Left ventricle myocardium superior (tissue), 1 donor: Measurements from ENCODE around the gene BSND. TPM values are rescaled to one million over a fixed set of nuclear protein-coding genes. Genes with fewer than 3 reads are reported as not detected.

Experiments
- ATAC-seq: fragments of 200-7000 bp; cut with Tn5 transposase; one replicate; pipeline ENCODE4 v1.9.1; 2020; ENCODE audit warnings: mild to moderate bottlenecking, moderate library complexity
- DNase-seq: peaks from one replicate; pipeline ENCODE4 v3.0.0-alpha.2; 2020
- intact Hi-C: fragments of 100-400 bp; cut with micrococcal nuclease; formaldehyde crosslinking; loops from one replicate; pipeline ENCODE4 v1.11.0; 2022
- total RNA-seq: library from RNA; stranded (reverse); fragmentation: NEBNext Ultra II Directional; extraction: Animal tissue kit (Norgen Biotek cat#: 25700); gene quantifications from one replicate; pipeline ENCODE4 v1.2.1, GENCODE V29; 2021
- donor health status: DM: no; HTN: yes; CAD: no; lungs with severe emphysema.

Gene BSND
- total RNA-seq, 1 donor from 2014 or later: not detected

- ATAC-seq: no peak
- intact Hi-C loops: no loop called here
- no peak for DNase-seq
Observed at GRCh38 chr1:55040083-55040932, 41.6 kb downstream of the BSND start.

- ATAC-seq (no peak), DNase-seq (no peak)
- intact Hi-C loops: no loop called here
Observed at GRCh38 chr1:55040933-55041494, 42.3 kb downstream of the BSND start.

- ATAC-seq: no peak
- intact Hi-C loops: no loop called here
- DNase-seq: no peak
Observed at GRCh38 chr1:55041613-55042012, 42.9 kb downstream of the BSND start.

GRCh38 chr1:55043011-55043410 is 44.3 kb downstream of the BSND start:
- DNase-seq (no peak), ATAC-seq (no peak)
- intact Hi-C loops: no loop called here

GRCh38 chr1:55043726-55044125 is 45.0 kb downstream of the BSND start:
- DNase-seq (no peak), ATAC-seq (no peak)
- intact Hi-C loops: no loop called here

- ATAC-seq: no peak
- intact Hi-C loops: no loop called here
- no peak for DNase-seq
Observed at GRCh38 chr1:55044617-55045397, 46.1 kb downstream of the BSND start.

GRCh38 chr1:55045430-55045829 is 46.7 kb downstream of the BSND start:
- DNase-seq: no peak
- intact Hi-C loops: no loop called here
- ATAC-seq: no peak

- DNase-seq: no peak
- ATAC-seq: no peak
- intact Hi-C loops: no loop called here
Observed at GRCh38 chr1:55046871-55047270, 48.1 kb downstream of the BSND start.

GRCh38 chr1:55047611-55048010 is 48.9 kb downstream of the BSND start:
- ATAC-seq (no peak), DNase-seq (no peak)
- intact Hi-C loops: no loop called here

- no peak for DNase-seq
- ATAC-seq: no peak
- intact Hi-C loops: no loop called here
Observed at GRCh38 chr1:55048453-55049270, 49.9 kb downstream of the BSND start.

- intact Hi-C loops: no loop called here
- DNase-seq (no peak), ATAC-seq (no peak)
Observed at GRCh38 chr1:55049271-55049913, 50.7 kb downstream of the BSND start.

- peak; percentile 60 for DNase-seq
- ATAC-seq: peak; percentile 63
- intact Hi-C loops: no loop called here
Observed at GRCh38 chr1:55049914-55050278, 51.2 kb downstream of the BSND start.

- DNase-seq (no peak), ATAC-seq (peak; percentile 12)
- intact Hi-C loops: no loop called here
Observed at GRCh38 chr1:55050283-55050682, 51.5 kb downstream of the BSND start.

GRCh38 chr1:55051169-55051568 is 52.4 kb downstream of the BSND start:
- DNase-seq (no peak), ATAC-seq (no peak)
- intact Hi-C loops: no loop called here

GRCh38 chr1:55051621-55052020 is 52.9 kb downstream of the BSND start:
- intact Hi-C loops: no loop called here
- no peak for DNase-seq
- ATAC-seq: no peak

GRCh38 chr1:55052221-55053142 is 53.7 kb downstream of the BSND start:
- DNase-seq: peak; percentile 76
- intact Hi-C loops: no loop called here

GRCh38 chr1:55053265-55053954 is 54.7 kb downstream of the BSND start:
- ATAC-seq: peak; percentile 10
- intact Hi-C loops: no loop called here
- DNase-seq: no peak

More at GRCh38 chr1:55052221-55053142, 53.7 kb downstream of the BSND start:
- peak; percentile 59 for ATAC-seq
